HEK293T (cell line): Measurements from ENCODE around the gene PIBF1.

Source experiments
- ARNT ChIP-seq: fragments of 450-650 bp; IDR thresholded peaks from 2 replicates; pipeline ENCODE4 v1.6.1; 2017; ENCODE audit warnings: mild to moderate bottlenecking
- BHLHE40 ChIP-seq: fragments of 450-650 bp; IDR thresholded peaks from 2 replicates; pipeline ENCODE4 v1.6.1; 2016; ENCODE audit warnings: mild to moderate bottlenecking, moderate library complexity, borderline replicate concordance
- CTBP1 ChIP-seq: fragments of 450-650 bp; IDR thresholded peaks from 2 replicates; pipeline ENCODE4 v1.6.1; 2016; ENCODE audit warnings: borderline replicate concordance
- ELF4 ChIP-seq: fragments of 450-650 bp; IDR thresholded peaks from 2 replicates; pipeline ENCODE4 v1.6.1; 2017; ENCODE audit warnings: antibody characterized with exemption
- FOXA1 ChIP-seq: fragments of 450-650 bp; IDR thresholded peaks from 2 replicates; pipeline ENCODE4 v1.6.1; 2016; ENCODE audit warnings: mild to moderate bottlenecking
- FOXK2 ChIP-seq: fragments of 450-650 bp; IDR thresholded peaks from 2 replicates; pipeline ENCODE4 v1.6.1; 2016; ENCODE audit warnings: mild to moderate bottlenecking
- FOXM1 ChIP-seq: fragments of 450-650 bp; IDR thresholded peaks from 2 replicates; pipeline ENCODE4 v1.6.1; 2017; ENCODE audit warnings: mild to moderate bottlenecking, borderline replicate concordance
- HDGF ChIP-seq: fragments of 450-650 bp; IDR thresholded peaks from 2 replicates; pipeline ENCODE4 v1.6.1; 2017; ENCODE audit warnings: antibody characterized with exemption, borderline replicate concordance
- NFRKB ChIP-seq: fragments of 450-650 bp; IDR thresholded peaks from 2 replicates; pipeline ENCODE4 v1.6.1; 2016; ENCODE audit warnings: mild to moderate bottlenecking, moderate library complexity
- SP1 ChIP-seq: fragments of 450-650 bp; IDR thresholded peaks from 2 replicates; pipeline ENCODE4 v1.6.1; 2017
- SUZ12 ChIP-seq: fragments of 450-650 bp; IDR thresholded peaks from 2 replicates; pipeline ENCODE4 v1.6.1; 2016; ENCODE audit warnings: mild to moderate bottlenecking
- TARDBP ChIP-seq: fragments of 450-650 bp; IDR thresholded peaks from 2 replicates; pipeline ENCODE4 v1.6.1; 2016
- ZNF384 ChIP-seq: fragments of 450-650 bp; IDR thresholded peaks from 2 replicates; pipeline ENCODE4 v1.6.1; 2016
- TF ChIP-seq, protein P1 (sequence below): fragments of 450-650 bp; IDR thresholded peaks from 2 replicates; pipeline ENCODE4 v1.6.1; 2016

DNA sequence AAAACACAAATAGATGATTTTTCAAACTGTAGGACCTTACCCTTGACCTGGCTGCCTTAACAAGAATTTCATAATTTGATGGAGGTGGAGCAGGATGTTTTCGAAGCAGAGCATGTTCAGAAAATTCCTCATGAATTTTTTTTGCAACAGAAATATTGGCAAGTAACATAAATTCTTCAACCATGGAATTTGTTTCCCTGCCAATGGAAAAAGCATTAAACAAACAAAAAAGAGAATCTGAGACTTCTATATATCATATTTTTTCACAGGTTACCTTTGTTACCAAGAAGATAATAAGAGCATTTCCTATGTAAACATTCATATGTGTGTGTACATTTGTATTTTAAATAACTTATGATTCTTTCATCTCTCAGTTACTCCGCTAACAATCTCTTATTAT is 18.5 kb upstream of the PIBF1 start:
- TF ChIP-seq SP1 = no peak
- no peak for TF ChIP-seq FOXM1
- no peak for TF ChIP-seq HDGF
- TF ChIP-seq CTBP1 = no peak
- no peak for TF ChIP-seq BHLHE40
- TF ChIP-seq ZNF384 = no peak
- TF ChIP-seq FOXK2 = no peak
- no peak for TF ChIP-seq FOXA1
- TF ChIP-seq ELF4 = no peak
- TF ChIP-seq, protein P1, sequence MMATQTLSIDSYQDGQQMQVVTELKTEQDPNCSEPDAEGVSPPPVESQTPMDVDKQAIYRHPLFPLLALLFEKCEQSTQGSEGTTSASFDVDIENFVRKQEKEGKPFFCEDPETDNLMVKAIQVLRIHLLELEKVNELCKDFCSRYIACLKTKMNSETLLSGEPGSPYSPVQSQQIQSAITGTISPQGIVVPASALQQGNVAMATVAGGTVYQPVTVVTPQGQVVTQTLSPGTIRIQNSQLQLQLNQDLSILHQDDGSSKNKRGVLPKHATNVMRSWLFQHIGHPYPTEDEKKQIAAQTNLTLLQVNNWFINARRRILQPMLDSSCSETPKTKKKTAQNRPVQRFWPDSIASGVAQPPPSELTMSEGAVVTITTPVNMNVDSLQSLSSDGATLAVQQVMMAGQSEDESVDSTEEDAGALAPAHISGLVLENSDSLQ = no peak
- TF ChIP-seq NFRKB = no peak
- no peak for TF ChIP-seq SUZ12
- TF ChIP-seq TARDBP = no peak
- no peak for TF ChIP-seq ARNT
